ENCODE measurements around the gene PKNOX2. TPM values are rescaled to one million over a fixed set of nuclear protein-coding genes. Genes with fewer than 3 reads are reported as not detected.

PKNOX2 gene
- total RNA-seq, 4 donors from 2014 or later: 1.5 to 8.2 (median 3.6) TPM

DNA sequence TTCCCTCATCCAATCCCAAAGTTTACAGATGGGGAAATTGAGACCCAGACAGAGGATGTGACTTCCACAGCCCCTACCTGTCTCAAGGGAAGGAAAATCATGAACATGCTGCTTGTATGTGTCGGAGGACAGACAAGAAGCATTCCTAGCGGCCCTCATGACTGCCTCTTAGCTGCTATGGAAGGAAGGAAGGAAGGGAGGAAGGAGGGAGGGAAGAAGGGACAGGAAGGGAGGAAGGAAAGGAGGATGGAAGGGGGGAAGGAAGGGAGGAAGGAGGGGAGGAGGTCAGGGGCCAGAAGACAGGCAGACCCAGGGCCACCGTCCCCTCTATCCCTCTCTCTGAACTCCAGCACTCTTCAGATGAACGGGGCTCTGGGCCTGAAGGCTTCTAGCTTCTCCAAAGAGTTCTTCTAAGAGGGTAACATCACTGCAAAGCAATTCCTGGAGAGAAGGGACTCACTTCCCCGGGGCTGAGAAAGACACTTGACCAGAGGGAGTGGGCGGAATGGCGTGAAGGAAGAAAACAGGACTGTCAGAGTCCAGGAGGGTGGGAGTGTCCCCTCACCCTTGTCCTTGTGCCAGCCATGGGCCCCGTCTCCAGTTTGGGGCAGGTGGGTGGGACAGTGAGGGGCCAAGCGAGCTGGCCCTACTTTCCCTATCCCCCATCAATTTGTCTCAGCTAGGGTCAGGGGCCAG is 182.2 kb downstream of the PKNOX2 start:
- no peak overlapping the region for H3K27ac ChIP-seq
- WGBS: 84% methylated on average over 9 of the region's 9 CpGs
- H3K36me3 ChIP-seq: no peaks in the 10 kb centered on the region
- TF ChIP-seq POLR2A (IDR thresholded peaks at IDR 0.05) (no peak), EP300 (IDR thresholded peaks at IDR 0.05) (no peak), POLR2AphosphoS5 (IDR thresholded peaks at IDR 0.05) (no peak), CTCF (IDR thresholded peaks at IDR 0.05) (no peak)
- no peak for DNase-seq (ENCODE audit: low spot score in 2 of 2)
- H3K27me3 ChIP-seq: no peaks in the 10 kb centered on the region
- no peak overlapping the region for H3K4me3 ChIP-seq
- H3K9me3 ChIP-seq: no peaks in the 10 kb centered on the region
- peaks cover 12% of the 10 kb centered on the region for H3K4me1 ChIP-seq

DNA sequence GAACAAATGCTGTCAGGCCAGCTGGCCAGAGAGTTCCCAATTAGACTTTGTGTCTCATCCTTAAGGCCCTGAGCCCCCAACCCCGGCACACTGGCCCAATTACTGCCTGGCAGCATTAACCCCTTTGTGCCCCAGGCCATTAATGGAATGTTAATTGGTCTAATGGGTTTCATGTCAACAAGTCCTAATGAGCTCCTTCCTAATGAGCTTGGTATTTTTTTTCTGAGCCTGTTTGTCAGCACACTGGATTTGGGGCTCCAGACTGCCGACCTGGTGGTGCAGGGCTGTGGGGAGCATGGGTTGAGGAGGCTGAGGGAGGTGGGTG is 182.7 kb downstream of the PKNOX2 start:
- H3K4me1 ChIP-seq: peaks cover 12% of the 10 kb centered on the region
- H3K9me3 ChIP-seq: no peaks in the 10 kb centered on the region
- no peak for TF ChIP-seq POLR2A (IDR thresholded peaks at IDR 0.05)
- TF ChIP-seq CTCF (IDR thresholded peaks at IDR 0.05): no peak
- no peak for TF ChIP-seq POLR2AphosphoS5 (IDR thresholded peaks at IDR 0.05)
- TF ChIP-seq EP300 (IDR thresholded peaks at IDR 0.05): no peak
- no peaks in the 10 kb centered on the region for H3K36me3 ChIP-seq
- H3K4me3 ChIP-seq: no peak overlapping the region
- 81% methylated on average over 2 of the region's 2 CpGs for WGBS
- no peak overlapping the region for H3K27ac ChIP-seq
- no peaks in the 10 kb centered on the region for H3K27me3 ChIP-seq
- no peak for DNase-seq (ENCODE audit: low spot score in 2 of 2)

DNA sequence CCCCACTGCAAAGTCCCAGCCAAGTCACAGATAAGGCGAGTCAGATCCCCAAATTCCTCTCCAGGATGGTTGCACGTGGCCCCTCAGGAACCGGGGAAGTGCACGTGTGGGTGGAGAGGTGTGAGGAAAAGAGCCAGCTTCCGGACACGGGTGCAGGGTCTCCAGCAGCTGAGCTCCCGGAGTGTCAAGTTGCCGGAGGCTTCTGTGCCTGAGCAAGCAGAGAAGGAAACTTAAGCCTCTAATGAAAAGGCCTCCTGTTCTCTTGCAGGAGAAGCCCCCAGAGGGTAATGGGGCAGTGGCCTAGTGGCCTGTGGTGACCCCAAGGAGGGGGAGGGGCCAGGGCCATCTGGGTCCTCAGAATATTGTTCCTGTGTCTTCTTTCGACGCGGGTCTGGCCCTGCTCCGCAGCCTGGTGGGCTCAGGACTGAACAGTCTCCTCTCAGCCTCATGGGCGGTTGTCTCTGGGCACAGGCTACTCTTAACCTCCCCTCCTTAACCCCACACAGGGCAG is 183.6 kb downstream of the PKNOX2 start:
- DNase-seq (ENCODE audit: low spot score in 2 of 2): no peak
- Histone ChIP-seq H3K27ac (no peak overlapping the region), H3K4me1 (peaks cover 12% of the 10 kb centered on the region), H3K4me3 (no peak overlapping the region), H3K36me3 (no peaks in the 10 kb centered on the region), H3K9me3 (no peaks in the 10 kb centered on the region), H3K27me3 (no peaks in the 10 kb centered on the region)
- TF ChIP-seq POLR2A (IDR thresholded peaks at IDR 0.05): no peak
- no peak for TF ChIP-seq CTCF (IDR thresholded peaks at IDR 0.05)
- TF ChIP-seq EP300 (IDR thresholded peaks at IDR 0.05): no peak
- 75% methylated on average over 9 of the region's 13 CpGs for WGBS

GRCh38 chr11:125348674-125349309 is 184.2 kb downstream of the PKNOX2 start:
- Histone ChIP-seq H3K27me3 (no peaks in the 10 kb centered on the region), H3K4me1 (peaks cover 12% of the 10 kb centered on the region), H3K36me3 (no peaks in the 10 kb centered on the region), H3K27ac (no peak overlapping the region), H3K4me3 (no peak overlapping the region), H3K9me3 (no peaks in the 10 kb centered on the region)
- WGBS: 37% methylated on average over 9 of the region's 9 CpGs
- TF ChIP-seq CTCF (IDR thresholded peaks at IDR 0.05) (peak; percentile 36 to 90), POLR2AphosphoS5 (IDR thresholded peaks at IDR 0.05) (no peak)
- DNase-seq (ENCODE audit: low spot score in 2 of 2): no peak

DNA sequence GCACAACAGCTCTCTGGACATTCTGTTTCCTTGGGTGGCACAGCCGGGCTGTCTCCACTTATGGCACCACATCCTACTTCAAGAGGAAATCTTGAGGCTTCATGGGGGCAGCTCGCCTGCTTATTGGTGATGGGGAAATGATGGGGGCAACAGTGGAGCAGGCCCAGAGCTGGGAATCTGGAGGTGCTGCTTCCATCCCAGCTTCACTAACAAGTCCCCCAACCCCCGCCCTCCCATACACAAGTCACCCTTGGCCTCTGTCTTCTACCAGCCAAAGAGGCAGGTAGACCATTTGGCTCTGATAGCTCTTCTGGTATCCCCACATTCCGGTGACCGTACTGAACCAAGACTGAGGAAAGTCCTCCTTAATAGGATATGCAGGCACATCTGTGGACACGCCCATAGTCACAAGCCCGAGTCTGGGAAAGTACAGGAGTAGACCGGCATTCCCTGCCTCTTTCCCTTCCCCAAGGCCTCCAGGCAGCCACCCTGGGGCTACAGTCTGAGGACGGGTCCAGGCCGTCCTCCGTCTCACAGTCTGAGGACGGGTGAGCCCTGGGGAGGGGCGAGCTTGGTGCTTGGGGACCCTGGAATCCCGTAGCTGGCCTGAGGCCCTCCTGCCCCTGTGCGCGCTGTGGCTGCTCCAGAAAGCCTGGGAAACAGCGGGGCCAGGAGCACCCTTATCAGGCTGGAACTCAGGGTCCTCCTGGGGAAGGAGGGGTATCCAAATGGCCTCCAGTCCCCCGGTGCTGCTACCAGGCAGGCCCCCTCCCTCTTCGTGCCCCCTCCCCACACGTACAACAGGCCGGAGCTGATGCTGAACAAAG is 185.9 kb downstream of the PKNOX2 start:
- H3K9me3 ChIP-seq: no peaks in the 10 kb centered on the region
- TF ChIP-seq POLR2A (IDR thresholded peaks at IDR 0.05) (no peak), EP300 (IDR thresholded peaks at IDR 0.05) (no peak), CTCF (IDR thresholded peaks at IDR 0.05) (no peak), POLR2AphosphoS5 (IDR thresholded peaks at IDR 0.05) (no peak)
- H3K27ac ChIP-seq: no peak overlapping the region
- no peaks in the 10 kb centered on the region for H3K36me3 ChIP-seq
- WGBS: 71% methylated on average over 18 of the region's 21 CpGs
- no peak for DNase-seq (ENCODE audit: low spot score in 2 of 2)
- H3K4me1 ChIP-seq: peaks cover 9% of the 10 kb centered on the region
- H3K4me3 ChIP-seq: no peak overlapping the region
- H3K27me3 ChIP-seq: no peaks in the 10 kb centered on the region

Data from suprapubic skin (tissue), 4 donors.